Measurements from ENCODE around the gene ANO1. TPM values are rescaled to one million over a fixed set of nuclear protein-coding genes. Genes with fewer than 3 reads are reported as not detected.

The ANO1 gene
- total RNA-seq = 2.9 and 3.0 TPM in 2 replicates

DNA sequence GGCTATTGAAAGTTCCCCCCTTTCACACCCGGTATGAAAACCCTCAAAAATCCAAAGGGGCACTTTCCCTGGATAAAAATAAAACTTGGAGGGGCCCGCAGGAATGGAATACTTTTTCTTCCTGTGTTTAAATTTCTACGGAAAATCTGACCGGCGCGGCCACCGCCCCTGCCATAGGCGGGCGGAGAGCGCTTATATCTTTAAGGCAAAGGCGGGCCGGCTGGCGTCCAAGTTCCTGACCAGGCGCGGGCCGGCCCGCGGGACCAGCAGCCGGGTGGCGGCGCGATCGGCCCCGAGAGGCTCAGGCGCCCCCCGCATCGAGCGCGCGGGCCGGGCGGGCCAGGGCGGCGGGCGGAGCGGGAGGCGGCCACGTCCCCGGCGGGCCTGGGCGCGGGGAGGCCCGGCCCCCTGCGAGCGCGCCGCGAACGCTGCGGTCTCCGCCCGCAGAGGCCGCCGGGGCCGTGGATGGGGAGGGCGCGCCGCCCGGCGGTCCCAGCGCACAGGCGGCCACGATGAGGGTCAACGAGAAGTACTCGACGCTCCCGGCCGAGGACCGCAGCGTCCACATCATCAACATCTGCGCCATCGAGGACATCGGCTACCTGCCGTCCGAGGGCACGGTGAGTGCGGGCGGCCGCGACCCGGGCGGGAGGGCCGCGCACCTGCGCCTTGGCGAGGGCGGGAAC lies at the start of gene ANO1:
Gene ANO1 (plus strand): TSS at position 223 of the 686 bp plus-strand sequence. CDS start 290 bp downstream, at position 513.

DNA sequence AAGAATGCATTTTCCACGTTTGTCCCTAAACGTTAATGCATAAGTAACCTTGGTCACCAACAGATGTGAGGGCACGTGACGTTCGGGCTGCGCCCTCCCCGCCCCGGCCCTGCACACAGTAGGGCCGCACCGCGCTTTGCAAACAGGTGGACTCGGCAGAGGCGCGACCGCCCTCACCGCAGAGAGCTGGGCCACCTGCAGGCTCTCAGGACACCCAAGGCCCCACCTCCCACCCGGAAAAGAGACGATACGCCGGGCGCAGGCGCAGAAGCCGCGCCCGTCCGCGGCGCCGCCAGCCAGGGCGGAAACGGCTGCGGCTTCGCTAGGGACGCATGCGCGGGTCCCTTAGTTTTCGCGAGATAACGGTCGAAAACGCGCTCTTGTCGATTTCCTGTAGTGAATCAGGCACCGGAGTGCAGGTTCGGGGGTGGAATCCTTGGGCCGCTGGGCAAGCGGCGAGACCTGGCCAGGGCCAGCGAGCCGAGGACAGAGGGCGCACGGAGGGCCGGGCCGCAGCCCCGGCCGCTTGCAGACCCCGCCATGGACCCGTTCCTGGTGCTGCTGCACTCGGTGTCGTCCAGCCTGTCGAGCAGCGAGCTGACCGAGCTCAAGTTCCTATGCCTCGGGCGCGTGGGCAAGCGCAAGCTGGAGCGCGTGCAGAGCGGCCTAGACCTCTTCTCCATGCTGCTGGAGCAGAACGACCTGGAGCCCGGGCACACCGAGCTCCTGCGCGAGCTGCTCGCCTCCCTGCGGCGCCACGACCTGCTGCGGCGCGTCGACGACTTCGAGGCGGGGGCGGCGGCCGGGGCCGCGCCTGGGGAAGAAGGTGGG lies 125.0 kb downstream of the ANO1 start, which contains the start of gene FADD:
Gene FADD (plus strand): TSS at position 377 of the 831 bp plus-strand sequence. CDS start 164 bp downstream, at position 541.

Other genes with a start within 250 kb of the ANO1 start
- 41.8 and 44.8 TPM in 2 replicates for gene FADD, start 125.0 kb downstream of the ANO1 start, total RNA-seq
- 35.0 and 38.3 TPM in 2 replicates for gene PPFIA1, start 192.4 kb downstream of the ANO1 start, total RNA-seq

Measured in tracheal epithelial cell (primary cell).